ENCODE results near the gene ZNF564.
"Not testable (repeated sequence)": the region's sequence is repeated elsewhere in the genome, so short reads cannot be mapped to it uniquely, and the experiment has no call there.

The ZNF564 gene

GRCh38 chr19:12497032-12497431 lies 54.2 kb downstream of the ZNF564 start:
- DNase-seq (ENCODE audit: low spot score): no peak

- DNase-seq (ENCODE audit: low spot score): no peak
These were observed 54.8 kb downstream of the ZNF564 start for GRCh38 chr19:12496480-12496879.

- peak; percentile 94 for DNase-seq (ENCODE audit: low spot score)
These were observed 56.1 kb downstream of the ZNF564 start for GRCh38 chr19:12495002-12495802.

GRCh38 chr19:12494260-12494860 lies 56.9 kb downstream of the ZNF564 start:
- no peak for DNase-seq (ENCODE audit: low spot score)

- not testable (repeated sequence) for DNase-seq (ENCODE audit: low spot score)
These were observed 65.0 kb downstream of the ZNF564 start for GRCh38 chr19:12486265-12486783.

- DNase-seq (ENCODE audit: low spot score): no peak
These were observed 65.7 kb downstream of the ZNF564 start for GRCh38 chr19:12485571-12485970.

GRCh38 chr19:12485052-12485416 lies 66.2 kb downstream of the ZNF564 start:
- no peak for DNase-seq (ENCODE audit: low spot score)

GRCh38 chr19:12484371-12485051 lies 66.8 kb downstream of the ZNF564 start, which contains the start of gene ZNF709:
Gene ZNF709, minus strand, starts transcription at chr19:12484816. Its CDS starts 159 bp downstream, at chr19:12484657.
- DNase-seq (ENCODE audit: low spot score): peak; percentile 91

GRCh38 chr19:12484011-12484370 lies 67.3 kb downstream of the ZNF564 start:
- peak; percentile 3 for DNase-seq (ENCODE audit: low spot score)

GRCh38 chr19:12482509-12482886 lies 68.8 kb downstream of the ZNF564 start:
- DNase-seq (ENCODE audit: low spot score): no peak

- no peak for DNase-seq (ENCODE audit: low spot score)
These were observed 69.3 kb downstream of the ZNF564 start for GRCh38 chr19:12481781-12482508.

GRCh38 chr19:12478234-12478941 lies 72.9 kb downstream of the ZNF564 start:
- DNase-seq (ENCODE audit: low spot score): no peak

Data from putamen (tissue), 1 donor.